GM04503 (cell line): ENCODE data around the gene CLK3.
"Not testable (repeated sequence)": the region's sequence is repeated elsewhere in the genome, so short reads cannot be mapped to it uniquely, and the experiment has no call there.

ENCODE experiments used
- DNase-seq: peaks from one replicate; pipeline ENCODE4 v3.0.0-alpha.2; 2012; ENCODE audit warnings: low read depth

The CLK3 gene

GRCh38 chr15:74642734-74643664 is 27.4 kb downstream of the CLK3 start:
- DNase-seq = no peak

- no peak for DNase-seq
These were observed 28.1 kb downstream of the CLK3 start for GRCh38 chr15:74643665-74644204.

- DNase-seq = no peak
These were observed 30.8 kb downstream of the CLK3 start for GRCh38 chr15:74646480-74646879.

GRCh38 chr15:74648051-74648842 is 32.6 kb downstream of the CLK3 start:
- no peak for DNase-seq

GRCh38 chr15:74651242-74651741 is 35.7 kb downstream of the CLK3 start:
- no peak for DNase-seq

GRCh38 chr15:74653426-74654102 is 37.9 kb downstream of the CLK3 start:
- peak; percentile 67 for DNase-seq

GRCh38 chr15:74655424-74655823 is 39.8 kb downstream of the CLK3 start:
- no peak for DNase-seq

- DNase-seq = no peak
These were observed 41.4 kb downstream of the CLK3 start for GRCh38 chr15:74656935-74657535.

- DNase-seq = no peak
These were observed 42.2 kb downstream of the CLK3 start for GRCh38 chr15:74657846-74658245.

- not testable (repeated sequence) for DNase-seq
These were observed 45.6 kb downstream of the CLK3 start for GRCh38 chr15:74661280-74661679.

GRCh38 chr15:74662064-74662860 is 46.6 kb downstream of the CLK3 start:
- no peak for DNase-seq

GRCh38 chr15:74663303-74664027 is 47.8 kb downstream of the CLK3 start:
- no peak for DNase-seq

- no peak for DNase-seq
These were observed 48.5 kb downstream of the CLK3 start for GRCh38 chr15:74664028-74664616.

- no peak for DNase-seq
These were observed 49.0 kb downstream of the CLK3 start for GRCh38 chr15:74664670-74665069.

GRCh38 chr15:74667975-74668374 is 52.3 kb downstream of the CLK3 start:
- no peak for DNase-seq

GRCh38 chr15:74669627-74670026 is 54.0 kb downstream of the CLK3 start:
- no peak for DNase-seq

- no peak for DNase-seq
These were observed 58.5 kb downstream of the CLK3 start for GRCh38 chr15:74674161-74674560.

GRCh38 chr15:74676801-74677200 is 61.2 kb downstream of the CLK3 start:
- no peak for DNase-seq
